ENCODE measurements around the gene POLE.

Gene POLE

GRCh38 chr12:132587781-132588180 lies 99.4 kb downstream of the POLE start:
- TF ChIP-seq, protein P1, sequence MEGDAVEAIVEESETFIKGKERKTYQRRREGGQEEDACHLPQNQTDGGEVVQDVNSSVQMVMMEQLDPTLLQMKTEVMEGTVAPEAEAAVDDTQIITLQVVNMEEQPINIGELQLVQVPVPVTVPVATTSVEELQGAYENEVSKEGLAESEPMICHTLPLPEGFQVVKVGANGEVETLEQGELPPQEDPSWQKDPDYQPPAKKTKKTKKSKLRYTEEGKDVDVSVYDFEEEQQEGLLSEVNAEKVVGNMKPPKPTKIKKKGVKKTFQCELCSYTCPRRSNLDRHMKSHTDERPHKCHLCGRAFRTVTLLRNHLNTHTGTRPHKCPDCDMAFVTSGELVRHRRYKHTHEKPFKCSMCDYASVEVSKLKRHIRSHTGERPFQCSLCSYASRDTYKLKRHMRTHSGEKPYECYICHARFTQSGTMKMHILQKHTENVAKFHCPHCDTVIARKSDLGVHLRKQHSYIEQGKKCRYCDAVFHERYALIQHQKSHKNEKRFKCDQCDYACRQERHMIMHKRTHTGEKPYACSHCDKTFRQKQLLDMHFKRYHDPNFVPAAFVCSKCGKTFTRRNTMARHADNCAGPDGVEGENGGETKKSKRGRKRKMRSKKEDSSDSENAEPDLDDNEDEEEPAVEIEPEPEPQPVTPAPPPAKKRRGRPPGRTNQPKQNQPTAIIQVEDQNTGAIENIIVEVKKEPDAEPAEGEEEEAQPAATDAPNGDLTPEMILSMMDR (IDR thresholded peaks at IDR 0.05) = no peak

- TF ChIP-seq, protein P1 (IDR thresholded peaks at IDR 0.05) = no peak
These were observed 100.2 kb downstream of the POLE start for GRCh38 chr12:132586929-132587328.

GRCh38 chr12:132585177-132585576 lies 102.0 kb downstream of the POLE start:
- TF ChIP-seq, protein P1 (IDR thresholded peaks at IDR 0.05) = no peak

- TF ChIP-seq, protein P1 (IDR thresholded peaks at IDR 0.05) = no peak
These were observed 102.7 kb downstream of the POLE start for GRCh38 chr12:132584429-132584828.

GRCh38 chr12:132583736-132584135 lies 103.4 kb downstream of the POLE start:
- TF ChIP-seq, protein P1 (IDR thresholded peaks at IDR 0.05) = no peak

DNA sequence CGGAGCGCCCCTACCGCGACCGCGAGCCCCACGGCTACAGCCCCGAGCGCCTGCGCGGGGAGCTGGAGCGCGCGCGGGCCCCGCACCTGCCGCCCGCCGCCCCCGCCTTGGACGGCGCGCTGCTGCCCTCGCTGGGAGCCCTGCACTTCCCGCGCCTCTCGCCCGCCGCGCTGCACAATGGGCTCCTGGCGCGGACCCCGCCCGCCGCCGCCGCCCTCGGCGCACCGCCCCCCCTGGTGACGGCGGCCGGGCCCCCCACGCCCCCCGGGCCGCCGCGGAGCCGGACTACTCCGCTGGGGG lies 103.8 kb downstream of the POLE start:
- TF ChIP-seq, protein P1 (IDR thresholded peaks at IDR 0.05) = no peak

GRCh38 chr12:132582582-132583410 lies 104.3 kb downstream of the POLE start:
- TF ChIP-seq, protein P1 (IDR thresholded peaks at IDR 0.05) = no peak

GRCh38 chr12:132582058-132582420 lies 105.1 kb downstream of the POLE start:
- TF ChIP-seq, protein P1 (IDR thresholded peaks at IDR 0.05) = no peak

All from LNCAP (cell line).